ENCODE measurements around the gene CACNA1C. TPM values are rescaled to one million over a fixed set of nuclear protein-coding genes. Genes with fewer than 3 reads are reported as not detected.

CACNA1C gene
- total and polyA plus RNA-seq, 2 of the 4 experiments (the other 2 are of a cell fraction) = 1.6 to 2.6 TPM

- Histone ChIP-seq H3K4ac (ENCODE audit: low read depth, low read length) (no peak overlapping the region), H2BK15ac (ENCODE audit: low read depth, low read length) (no peak overlapping the region), H3K27ac (ENCODE audit: insufficient read depth, low read length) (no peak overlapping the region), H3K79me1 (ENCODE audit: low read depth in 1 of 2, low read length in 2 of 2) (peaks cover 3 to 7% of the 10 kb centered on the region in 2 experiments; a peak in 2 of 4 replicates), H3K14ac (replicated peaks; ENCODE audit: low read depth, low read length) (no peak overlapping the region), H3K4me1 (ENCODE audit: control insufficient read depth, insufficient read depth, low read length) (peaks cover 9% of the 10 kb centered on the region; the same call in 1 of the 2 replicates), H2AFZ (replicated peaks; ENCODE audit: low read length, poor library complexity) (no peak overlapping the region), H2AK5ac (ENCODE audit: low read depth, low read length) (no peak overlapping the region), H3K56ac (ENCODE audit: extremely low read depth, insufficient read depth, low read length) (no peak overlapping the region), H4K8ac (ENCODE audit: low read depth in 2 of 2, low read length in 2 of 2) (no peak overlapping the region), H3K9me3 (ENCODE audit: control insufficient read depth, insufficient read depth, low read length) (no peaks in the 10 kb centered on the region), H3K23ac (ENCODE audit: low read depth, low read length) (no peak overlapping the region), H2BK5ac (ENCODE audit: low read depth, low read length, poor library complexity, severe bottlenecking) (no peak overlapping the region), H3K9ac (ENCODE audit: low read depth, low read length) (no peak overlapping the region), H3K18ac (ENCODE audit: low read depth, low read length) (no peak overlapping the region), H2AK9ac (replicated peaks; ENCODE audit: low read depth, low read length, poor library complexity) (no peak overlapping the region), H3K4me2 (ENCODE audit: low read depth, low read length) (no peak overlapping the region; the same call in 1 of the 2 replicates), H3K9me1 (ENCODE audit: insufficient read depth, low read length) (0 out of 2 replicates have a peak, but pooled peaks cover 3% of the 10 kb centered on the region), H2BK20ac (ENCODE audit: low read depth, low read length) (no peak overlapping the region), H3K27me3 (ENCODE audit: control insufficient read depth, insufficient read depth, low read length) (peaks cover 2% of the 10 kb centered on the region; the same call in 1 of the 2 replicates), H4K20me1 (ENCODE audit: insufficient read depth, low read length) (no peaks in the 10 kb centered on the region), H3K36me3 (ENCODE audit: control insufficient read depth, insufficient read depth, low read length) (no peaks in the 10 kb centered on the region), H3K4me3 (ENCODE audit: insufficient read depth, low read depth, low read length) (no peak overlapping the region), H2BK120ac (ENCODE audit: low read depth, low read length) (no peak overlapping the region), H4K5ac (ENCODE audit: low read depth, low read length) (no peak overlapping the region), H4K91ac (ENCODE audit: insufficient read depth, low read depth, low read length) (no peak overlapping the region)
- DNase-seq = peak; percentile 18
- TF ChIP-seq RAD21 (IDR thresholded peaks at IDR 0.05; ENCODE audit: low read length) (no peak), MAFK (IDR thresholded peaks at IDR 0.05; ENCODE audit: low read depth, low read length) (no peak), RCOR1 (IDR thresholded peaks at IDR 0.05; ENCODE audit: insufficient replicate concordance, low read length) (no peak), RFX5 (IDR thresholded peaks at IDR 0.05; ENCODE audit: low read depth, low read length) (no peak), BHLHE40 (IDR thresholded peaks at IDR 0.05; ENCODE audit: low read depth, low read length) (no peak)
- BruUV-seq (replicated peaks) = no TSS peak
- POLR2A ChIA-PET (ENCODE audit: unreplicated experiment) = interaction anchor here (0.6 kb wide), 1 partner anchor 84 kb away, joined by 3 read pairs; no protein-coding TSS in a partner anchor
- CTCF ChIA-PET = interaction anchor here (1.2 kb wide), 1 partner anchor 39 kb away, joined by 3 read pairs; no protein-coding TSS in a partner anchor
- dilution Hi-C loops (cut with HindIII; ENCODE audit: low sequenced_read_pairs, unreplicated experiment) = no loop called here
- peak; percentile 27 for ATAC-seq (ENCODE audit: low read depth)
- WGBS, 2 experiments (ENCODE audit: extremely low coverage in 2 of 2, insufficient read length in 1 of 2) = no CpG with 5 or more reads among the region's 1 CpG
- intact Hi-C loops (cut with micrococcal nuclease) = no loop called here
- in situ Hi-C loops (cut with MboI; ENCODE audit: low sequenced_read_pairs) = no loop called here
Observed at GRCh38 chr12:2144951-2145350, 92.2 kb downstream of the CACNA1C start.

All from IMR-90 (cell line).